Type B pancreatic cell (in vitro differentiated cells): ENCODE measurements around the gene NECTIN3. TPM values are rescaled to one million over a fixed set of nuclear protein-coding genes. Genes with fewer than 3 reads are reported as not detected.

Source experiments
- DNase-seq: peaks from one replicate; pipeline ENCODE4 v3.0.0; 2021; ENCODE audit warnings: mixed read lengths; ENCODE audit not compliant: unreplicated experiment; ENCODE audit errors: extremely low spot score
- H3K27ac Mint-ChIP-seq: 2 replicates; pipeline ENCODE4 v1.8.0; 2021; ENCODE audit warnings: mild to moderate bottlenecking, mixed read lengths
- H3K27me3 Mint-ChIP-seq: 2 replicates; pipeline ENCODE4 v1.8.0; 2021; ENCODE audit warnings: mixed read lengths
- H3K36me3 Mint-ChIP-seq: 2 replicates; pipeline ENCODE4 v1.8.0; 2021; ENCODE audit warnings: mixed read lengths
- H3K4me1 Mint-ChIP-seq: one replicate; pipeline ENCODE4 v1.8.0; 2021; ENCODE audit warnings: mixed read lengths; ENCODE audit not compliant: unreplicated experiment
- H3K4me3 Mint-ChIP-seq: 2 replicates; pipeline ENCODE4 v1.8.0; 2021; ENCODE audit warnings: mild to moderate bottlenecking, mixed read lengths
- H3K9me3 Mint-ChIP-seq: 2 replicates; pipeline ENCODE4 v1.8.0; 2021; ENCODE audit warnings: mixed read lengths
- CTCF ChIP-seq: fragments of 200-600 bp; sonication (generic); conservative IDR thresholded peaks from 2 replicates; pipeline ENCODE4 v1.5.0; 2021; ENCODE audit warnings: antibody characterized with exemption, mild to moderate bottlenecking
- total RNA-seq: library from RNA; stranded (reverse); gene quantifications from 2 replicates; pipeline ENCODE4 v1.2.1, GENCODE V29; 2021; ENCODE audit warnings: low replicate concordance

NECTIN3 gene
- total RNA-seq, 1 donor from 2014 or later: 57.3 TPM

DNA sequence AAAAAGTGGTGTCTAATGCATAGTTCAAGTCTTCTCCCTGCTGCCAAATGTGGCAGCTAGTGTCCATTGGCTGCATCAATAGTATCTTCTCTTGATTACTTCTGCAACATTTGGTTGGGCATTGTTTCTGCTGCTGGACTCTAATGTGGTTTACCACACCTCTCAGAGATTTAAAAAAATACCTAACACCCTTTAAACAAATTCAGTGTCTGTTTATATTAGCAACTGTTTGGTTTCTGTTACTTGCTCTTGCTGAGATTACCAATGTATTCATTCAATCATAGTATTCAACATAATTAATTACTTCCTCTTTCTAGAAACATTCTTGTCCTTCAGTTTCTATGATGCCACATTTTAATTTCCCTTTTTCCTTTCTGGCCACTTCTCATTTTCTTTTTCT is 20.3 kb upstream of the NECTIN3 start:
- no peak for DNase-seq
- Mint-ChIP-seq H3K36me3 (no peaks in the 10 kb centered on the region), H3K4me3 (no peak overlapping the region), H3K4me1 (peaks cover 6% of the 10 kb centered on the region), H3K9me3 (no peaks in the 10 kb centered on the region), H3K27ac (no peak overlapping the region), H3K27me3 (no peaks in the 10 kb centered on the region)
- TF ChIP-seq CTCF: no peak

- no peaks in the 10 kb centered on the region for H3K27me3 Mint-ChIP-seq
- H3K27ac Mint-ChIP-seq: no peak overlapping the region
- peaks cover 14% of the 10 kb centered on the region for H3K4me1 Mint-ChIP-seq
- no peak for DNase-seq
- TF ChIP-seq CTCF: no peak
- no peak overlapping the region for H3K4me3 Mint-ChIP-seq
- no peaks in the 10 kb centered on the region for H3K36me3 Mint-ChIP-seq
- no peaks in the 10 kb centered on the region for H3K9me3 Mint-ChIP-seq
Measured at GRCh38 chr3:111068574-111068973, 3.0 kb upstream of the NECTIN3 start.

DNA sequence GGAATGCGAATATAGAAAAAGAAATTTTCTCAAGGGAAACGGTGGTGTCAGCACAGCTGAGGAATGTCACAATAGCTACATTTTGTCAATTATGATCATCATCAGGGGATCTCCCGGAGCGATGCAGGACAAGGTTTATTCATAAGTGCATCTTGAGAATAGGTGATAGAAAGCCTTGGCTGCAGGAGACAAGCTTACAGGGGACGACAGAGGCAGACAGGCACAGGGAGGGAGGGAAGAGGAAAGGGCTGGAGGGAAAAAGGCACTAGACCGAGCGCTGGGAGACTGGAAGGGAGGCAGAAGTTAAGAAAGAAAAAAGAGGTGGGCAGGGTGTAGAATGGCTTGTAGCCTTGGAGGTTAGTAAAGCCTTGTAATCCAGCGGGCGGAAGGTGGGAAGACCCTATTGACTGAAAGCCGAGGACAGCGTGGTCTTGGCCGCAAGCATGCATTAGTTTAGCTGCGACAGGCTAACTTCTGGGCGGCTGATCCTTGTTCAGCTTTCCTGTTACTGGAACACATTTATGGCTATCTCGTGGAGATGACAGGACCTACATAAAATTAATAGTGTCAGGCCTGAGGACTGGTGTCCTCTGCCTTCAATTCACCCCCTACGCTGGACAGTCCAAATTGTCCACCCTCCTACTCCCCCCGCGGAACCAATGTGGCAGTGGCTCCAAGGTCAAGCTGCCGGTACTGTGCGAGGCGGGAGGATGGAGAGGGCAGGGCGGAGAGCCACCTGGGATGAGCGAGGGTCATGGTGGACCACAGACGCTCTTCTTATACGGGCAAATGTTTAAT is 1.4 kb upstream of the NECTIN3 start:
- no peak for TF ChIP-seq CTCF
- peaks cover 27% of the 10 kb centered on the region for H3K4me1 Mint-ChIP-seq
- peak overlapping the region; percentile 92 for H3K27ac Mint-ChIP-seq
- H3K27me3 Mint-ChIP-seq: no peaks in the 10 kb centered on the region
- peak overlapping the region; percentile 89 for H3K4me3 Mint-ChIP-seq
- H3K36me3 Mint-ChIP-seq: no peaks in the 10 kb centered on the region
- DNase-seq: no peak
- H3K9me3 Mint-ChIP-seq: no peaks in the 10 kb centered on the region

- no peak for DNase-seq
- peak overlapping the region; percentile 92 for H3K27ac Mint-ChIP-seq
- TF ChIP-seq CTCF: no peak
- no peaks in the 10 kb centered on the region for H3K9me3 Mint-ChIP-seq
- H3K4me1 Mint-ChIP-seq: peaks cover 34% of the 10 kb centered on the region
- no peaks in the 10 kb centered on the region for H3K27me3 Mint-ChIP-seq
- no peaks in the 10 kb centered on the region for H3K36me3 Mint-ChIP-seq
- peak overlapping the region; percentile 89 for H3K4me3 Mint-ChIP-seq
Measured at GRCh38 chr3:111070772-111071256, 802 bp upstream of the NECTIN3 start.

- TF ChIP-seq CTCF: no peak
- no peaks in the 10 kb centered on the region for H3K27me3 Mint-ChIP-seq
- peak overlapping the region; percentile 89 for H3K4me3 Mint-ChIP-seq
- peaks cover 36% of the 10 kb centered on the region for H3K4me1 Mint-ChIP-seq
- DNase-seq: peak; percentile 75
- H3K27ac Mint-ChIP-seq: peak overlapping the region; percentile 56
- H3K36me3 Mint-ChIP-seq: no peaks in the 10 kb centered on the region
- no peaks in the 10 kb centered on the region for H3K9me3 Mint-ChIP-seq
Measured at GRCh38 chr3:111072031-111072921, 660 bp downstream of the NECTIN3 start.
